NT2/D1 (cell line): ENCODE measurements around the gene MAML3.

Experiments
- SUZ12 ChIP-seq: IDR thresholded peaks from 2 replicates; pipeline ENCODE4 v1.6.1; 2011; ENCODE audit not compliant: insufficient read length, insufficient read depth; ENCODE audit errors: extremely low read depth
- ZNF274 ChIP-seq: IDR thresholded peaks from 2 replicates; pipeline ENCODE4 v1.6.1; 2011; ENCODE audit warnings: mild to moderate bottlenecking, low read depth, low read length

DNA sequence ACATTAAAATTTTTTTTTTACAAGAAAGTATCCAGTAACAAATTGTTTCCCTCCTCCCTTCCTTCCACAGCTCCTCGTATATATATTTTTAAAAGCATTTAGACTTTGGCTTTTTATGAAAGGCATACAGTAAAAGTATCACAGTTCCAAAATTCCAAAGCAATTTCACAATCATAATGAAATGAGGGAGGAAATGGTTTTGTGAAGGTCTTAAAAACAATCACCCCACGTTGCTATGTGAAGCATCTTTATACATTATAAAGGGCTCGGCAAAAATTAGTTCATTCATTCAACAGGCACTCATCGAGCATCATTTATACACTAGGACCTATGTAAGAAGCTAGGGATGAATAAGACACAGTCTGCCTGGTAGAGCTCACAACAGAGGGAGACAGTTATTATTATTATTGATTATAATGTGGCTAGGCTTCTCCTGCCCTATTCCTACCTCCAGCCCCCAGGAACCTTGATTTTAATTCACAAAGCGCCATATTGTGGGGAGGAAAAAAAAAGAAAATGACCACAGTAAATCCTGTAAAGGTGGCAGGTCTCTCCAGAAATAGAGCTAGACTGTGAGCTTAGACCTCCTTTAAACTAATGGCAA is 239.9 kb downstream of the MAML3 start:
- TF ChIP-seq SUZ12 (no peak), ZNF274 (no peak)
